ENCODE results near the gene NAV2. TPM values are rescaled to one million over a fixed set of nuclear protein-coding genes. Genes with fewer than 3 reads are reported as not detected.

The NAV2 gene
- total RNA-seq, 1 experiment from 2014 or later = 22.7 TPM

GRCh38 chr11:20102397-20102796 is 389.8 kb downstream of the NAV2 start:
- no peaks in the 10 kb centered on the region for H3K4me1 ChIP-seq (ENCODE audit: control insufficient read depth, insufficient read depth, low read length)
- CTCF ChIA-PET = no interaction called here
- H3K9me3 ChIP-seq (ENCODE audit: control insufficient read depth, insufficient read depth, low read depth, low read length) = no peaks in the 10 kb centered on the region
- no peaks in the 10 kb centered on the region for H3K27me3 ChIP-seq (ENCODE audit: control insufficient read depth, insufficient read depth, low read length)
- in situ Hi-C loops (cut with HindIII; ENCODE audit: low pct_unique_long_range_greater_than_20kb, low sequenced_read_pairs) = no loop called here
- no peak overlapping the region for H3K4me3 ChIP-seq (ENCODE audit: low read depth in 2 of 2, low read length in 2 of 2)
- no TSS peak for BruUV-seq (replicated peaks)
- intact Hi-C loops (cut with micrococcal nuclease; ENCODE audit: unreplicated experiment) = no loop called here
- no peak for TF ChIP-seq TCF7L2 (IDR thresholded peaks at IDR 0.05; ENCODE audit: low read depth, low read length)
- no peak for TF ChIP-seq POLR2AphosphoS5 (IDR thresholded peaks at IDR 0.05; ENCODE audit: low read depth, low read length)
- TF ChIP-seq, protein P1, sequence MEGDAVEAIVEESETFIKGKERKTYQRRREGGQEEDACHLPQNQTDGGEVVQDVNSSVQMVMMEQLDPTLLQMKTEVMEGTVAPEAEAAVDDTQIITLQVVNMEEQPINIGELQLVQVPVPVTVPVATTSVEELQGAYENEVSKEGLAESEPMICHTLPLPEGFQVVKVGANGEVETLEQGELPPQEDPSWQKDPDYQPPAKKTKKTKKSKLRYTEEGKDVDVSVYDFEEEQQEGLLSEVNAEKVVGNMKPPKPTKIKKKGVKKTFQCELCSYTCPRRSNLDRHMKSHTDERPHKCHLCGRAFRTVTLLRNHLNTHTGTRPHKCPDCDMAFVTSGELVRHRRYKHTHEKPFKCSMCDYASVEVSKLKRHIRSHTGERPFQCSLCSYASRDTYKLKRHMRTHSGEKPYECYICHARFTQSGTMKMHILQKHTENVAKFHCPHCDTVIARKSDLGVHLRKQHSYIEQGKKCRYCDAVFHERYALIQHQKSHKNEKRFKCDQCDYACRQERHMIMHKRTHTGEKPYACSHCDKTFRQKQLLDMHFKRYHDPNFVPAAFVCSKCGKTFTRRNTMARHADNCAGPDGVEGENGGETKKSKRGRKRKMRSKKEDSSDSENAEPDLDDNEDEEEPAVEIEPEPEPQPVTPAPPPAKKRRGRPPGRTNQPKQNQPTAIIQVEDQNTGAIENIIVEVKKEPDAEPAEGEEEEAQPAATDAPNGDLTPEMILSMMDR (IDR thresholded peaks at IDR 0.05) = no peak
- no peak for TF ChIP-seq SIN3A (IDR thresholded peaks at IDR 0.05; ENCODE audit: borderline replicate concordance, insufficient read depth, low read depth, low read length)
- TF ChIP-seq REST (IDR thresholded peaks at IDR 0.05; ENCODE audit: insufficient read depth in 1 of 2, low read depth in 2 of 2, low read length in 1 of 2) = no peak
- no peaks in the 10 kb centered on the region for H3K36me3 ChIP-seq (ENCODE audit: control insufficient read depth, insufficient read depth, low read length)
- DNase-seq (ENCODE audit: low read depth, low spot score) = no peak
- ATAC-seq = no peak
- no peak overlapping the region for H3K27ac ChIP-seq (ENCODE audit: low read length)
- POLR2A ChIA-PET = no interaction called here

DNA sequence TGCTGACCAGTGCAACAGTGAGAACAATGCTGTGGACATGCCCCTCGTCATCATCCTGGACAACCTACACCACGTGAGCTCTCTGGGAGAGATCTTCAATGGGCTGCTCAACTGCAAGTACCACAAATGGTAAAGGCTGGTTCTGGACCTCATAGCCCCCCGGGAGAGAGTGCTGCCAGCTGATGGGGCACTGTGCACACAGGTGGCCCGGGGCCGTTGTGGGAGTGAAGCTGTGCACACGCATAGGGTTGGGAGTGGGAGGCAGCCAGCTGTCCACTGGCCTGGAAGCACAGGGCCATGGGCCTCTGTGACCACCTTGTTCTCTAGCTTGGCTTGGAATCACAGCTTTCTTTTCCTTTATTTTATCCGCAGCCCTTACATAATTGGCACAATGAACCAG is 390.6 kb downstream of the NAV2 start:
- intact Hi-C loops (cut with micrococcal nuclease; ENCODE audit: unreplicated experiment) = no loop called here
- Histone ChIP-seq H3K4me3 (ENCODE audit: low read depth in 2 of 2, low read length in 2 of 2) (no peak overlapping the region), H3K9me3 (ENCODE audit: control insufficient read depth, insufficient read depth, low read depth, low read length) (no peaks in the 10 kb centered on the region), H3K27ac (ENCODE audit: low read length) (no peak overlapping the region), H3K27me3 (ENCODE audit: control insufficient read depth, insufficient read depth, low read length) (no peaks in the 10 kb centered on the region), H3K4me1 (ENCODE audit: control insufficient read depth, insufficient read depth, low read length) (no peaks in the 10 kb centered on the region), H3K36me3 (ENCODE audit: control insufficient read depth, insufficient read depth, low read length) (no peaks in the 10 kb centered on the region)
- in situ Hi-C loops (cut with HindIII; ENCODE audit: low pct_unique_long_range_greater_than_20kb, low sequenced_read_pairs) = no loop called here
- ATAC-seq = no peak
- no peak for DNase-seq (ENCODE audit: low read depth, low spot score)
- TF ChIP-seq POLR2AphosphoS5 (IDR thresholded peaks at IDR 0.05; ENCODE audit: low read depth, low read length) (no peak), SIN3A (IDR thresholded peaks at IDR 0.05; ENCODE audit: borderline replicate concordance, insufficient read depth, low read depth, low read length) (no peak), TCF7L2 (IDR thresholded peaks at IDR 0.05; ENCODE audit: low read depth, low read length) (no peak), REST (IDR thresholded peaks at IDR 0.05; ENCODE audit: insufficient read depth in 1 of 2, low read depth in 2 of 2, low read length in 1 of 2) (no peak)
- TF ChIP-seq, protein P1 (IDR thresholded peaks at IDR 0.05) = no peak
- CTCF ChIA-PET = no interaction called here
- POLR2A ChIA-PET = no interaction called here
- no TSS peak for BruUV-seq (replicated peaks)
